HG03575 (cell line): Measurements from ENCODE around the gene MYO16.

Experiments
- ATAC-seq: cut with Tn5 transposase; IDR thresholded peaks from one replicate; pipeline ENCODE4 v1.9.1; 2021; ENCODE audit not compliant: unreplicated experiment, insufficient number of reproducible peaks, low FRiP score; ENCODE audit errors: extremely low read depth

The MYO16 gene

GRCh38 chr13:108629181-108629752, at the start of gene MYO16:
MYO16 (plus strand) TSS chr13:108629611; CDS start chr13:108629845, 234 bp downstream.
- ATAC-seq: no peak

- no peak for ATAC-seq
Measured at GRCh38 chr13:108586826-108587225, 42.6 kb upstream of the MYO16 start.

- ATAC-seq: no peak
Measured at GRCh38 chr13:108588516-108588915, 40.9 kb upstream of the MYO16 start.

GRCh38 chr13:108594153-108594552, 35.3 kb upstream of the MYO16 start:
- no peak for ATAC-seq

- ATAC-seq: no peak
Measured at GRCh38 chr13:108595436-108596274, 33.8 kb upstream of the MYO16 start.

GRCh38 chr13:108597943-108598342, 31.5 kb upstream of the MYO16 start:
- no peak for ATAC-seq

- no peak for ATAC-seq
Measured at GRCh38 chr13:108606424-108606823, 23.0 kb upstream of the MYO16 start.

- ATAC-seq: no peak
Measured at GRCh38 chr13:108609353-108609752, 20.1 kb upstream of the MYO16 start.

- ATAC-seq: no peak
Measured at GRCh38 chr13:108610507-108610906, 18.9 kb upstream of the MYO16 start.

- no peak for ATAC-seq
Measured at GRCh38 chr13:108615241-108615640, 14.2 kb upstream of the MYO16 start.

- ATAC-seq: no peak
Measured at GRCh38 chr13:108618233-108618632, 11.2 kb upstream of the MYO16 start.

GRCh38 chr13:108621462-108621861, 7.9 kb upstream of the MYO16 start:
- no peak for ATAC-seq

- no peak for ATAC-seq
Measured at GRCh38 chr13:108624108-108624507, 5.3 kb upstream of the MYO16 start.

GRCh38 chr13:108624979-108625378, 4.4 kb upstream of the MYO16 start:
- no peak for ATAC-seq

- no peak for ATAC-seq
Measured at GRCh38 chr13:108629988-108630387, 577 bp downstream of the MYO16 start.

GRCh38 chr13:108632649-108633167, 3.3 kb downstream of the MYO16 start:
- no peak for ATAC-seq

- no peak for ATAC-seq
Measured at GRCh38 chr13:108638901-108639300, 9.5 kb downstream of the MYO16 start.

- ATAC-seq: no peak
Measured at GRCh38 chr13:108643646-108644353, 14.4 kb downstream of the MYO16 start.

GRCh38 chr13:108645376-108645775, 16.0 kb downstream of the MYO16 start:
- ATAC-seq: no peak

- ATAC-seq: no peak
Measured at GRCh38 chr13:108650271-108650670, 20.9 kb downstream of the MYO16 start.
